ENCODE measurements around the gene TTC23.

DNA sequence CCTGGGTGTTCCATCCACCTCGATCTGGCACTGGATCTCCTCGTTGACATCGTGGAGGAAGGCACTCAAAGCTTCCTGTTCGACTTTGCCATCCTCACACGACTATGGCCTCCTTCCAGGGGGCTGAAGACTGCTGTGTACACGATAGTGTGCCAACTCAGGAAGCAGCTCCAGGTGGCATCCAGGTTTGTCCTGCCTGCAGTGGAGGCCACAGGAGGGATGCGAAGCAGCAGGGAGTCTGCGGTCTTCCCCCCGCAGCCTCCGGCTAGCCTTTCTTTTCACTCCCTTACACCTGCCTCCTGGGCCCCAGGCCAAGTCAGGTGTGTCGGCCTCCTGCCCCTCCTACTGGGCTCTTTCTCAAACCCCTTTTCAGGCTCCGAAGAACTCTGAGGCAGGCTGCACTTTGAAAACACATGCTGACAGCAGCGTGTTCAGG, 112.3 kb downstream of the TTC23 start:
- no peak for TF ChIP-seq GATA2 (IDR thresholded peaks at IDR 0.05; ENCODE audit: low read depth, low read length)
- no peak for TF ChIP-seq GATA3 (IDR thresholded peaks at IDR 0.05; ENCODE audit: low read depth, low read length)

Data from SH-SY5Y (cell line).